HL-60 (cell line): ENCODE data around the gene BLOC1S2.

Experiments
- DNase-seq, 2 experiments: peaks; one replicate each; pipeline ENCODE4 v3.0.0-alpha.2; 2010 to 2020; ENCODE audit warnings: low read depth in 1 of 2, low spot score in 1 of 2
- H3K27ac ChIP-seq: fragments of 250-450 bp; sonication (Bioruptor Pico); replicated peaks from 2 replicates; pipeline ENCODE4 v1.5.1; 2020; ENCODE audit warnings: mild to moderate bottlenecking, moderate library complexity
- H3K27me3 ChIP-seq: fragments of 250-450 bp; sonication (Bioruptor Pico); 2 replicates; pipeline ENCODE4 v1.5.1; 2021; ENCODE audit warnings: mild to moderate bottlenecking, moderate library complexity; ENCODE audit not compliant: insufficient read depth, poor library complexity, severe bottlenecking
- H3K4me3 ChIP-seq: replicated peaks from 2 replicates; pipeline ENCODE4 v1.5.1; 2011; ENCODE audit warnings: mild to moderate bottlenecking, control low read depth, low read length; ENCODE audit not compliant: insufficient read depth
- GABPA ChIP-seq: IDR thresholded peaks from 2 replicates; pipeline ENCODE4 v1.6.1; 2012; ENCODE audit warnings: low read depth
- POLR2AphosphoS5 ChIP-seq: IDR thresholded peaks from 2 replicates; pipeline ENCODE4 v1.6.1; 2012; ENCODE audit warnings: low read depth
- REST ChIP-seq: IDR thresholded peaks from 2 replicates; pipeline ENCODE4 v1.6.1; 2012; ENCODE audit warnings: low read depth; ENCODE audit not compliant: insufficient replicate concordance
- SPI1 ChIP-seq: IDR thresholded peaks from 2 replicates; pipeline ENCODE4 v1.6.1; 2012; ENCODE audit warnings: low read depth, mild to moderate bottlenecking, borderline replicate concordance
- TF ChIP-seq, protein P1 (sequence below): IDR thresholded peaks from one replicate; pipeline ENCODE4 v1.5.1; 2011; ENCODE audit warnings: low read length, control low read depth, inconsistent platforms; ENCODE audit not compliant: insufficient read depth

The BLOC1S2 gene

DNA sequence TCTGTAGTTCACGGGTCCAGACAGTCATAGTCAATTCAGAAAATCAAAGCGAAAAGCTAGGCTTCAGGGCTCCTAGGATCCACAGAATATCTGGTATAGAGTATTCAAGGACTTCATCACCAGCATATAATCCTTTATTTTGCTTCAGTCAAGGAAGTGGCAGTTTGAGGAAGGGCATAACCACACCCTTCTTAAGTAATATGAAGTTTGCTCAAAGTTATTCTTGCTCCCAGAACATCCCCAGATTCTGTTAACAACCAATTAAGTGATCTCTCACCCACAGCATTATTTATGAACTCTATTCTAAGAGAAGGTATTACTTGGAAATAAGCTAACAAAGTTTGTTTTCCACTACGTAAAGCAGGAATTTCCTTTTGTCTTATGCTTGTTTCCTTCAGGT, 32.3 kb downstream of the BLOC1S2 start:
- TF ChIP-seq GABPA (no peak), REST (no peak), SPI1 (peak; percentile 2; the same call in 1 of the 2 replicates)
- no peak overlapping the region for H3K4me3 ChIP-seq
- H3K27ac ChIP-seq: peak overlapping the region; percentile 17; the same call in 1 of the 2 replicates
- DNase-seq: no peak
- no peaks in the 10 kb centered on the region for H3K27me3 ChIP-seq

GRCh38 chr10:100253041-100253440, 33.4 kb downstream of the BLOC1S2 start:
- no peak overlapping the region; the same call in 1 of the 2 replicates for H3K27ac ChIP-seq
- no peak for DNase-seq
- H3K4me3 ChIP-seq: no peak overlapping the region

DNA sequence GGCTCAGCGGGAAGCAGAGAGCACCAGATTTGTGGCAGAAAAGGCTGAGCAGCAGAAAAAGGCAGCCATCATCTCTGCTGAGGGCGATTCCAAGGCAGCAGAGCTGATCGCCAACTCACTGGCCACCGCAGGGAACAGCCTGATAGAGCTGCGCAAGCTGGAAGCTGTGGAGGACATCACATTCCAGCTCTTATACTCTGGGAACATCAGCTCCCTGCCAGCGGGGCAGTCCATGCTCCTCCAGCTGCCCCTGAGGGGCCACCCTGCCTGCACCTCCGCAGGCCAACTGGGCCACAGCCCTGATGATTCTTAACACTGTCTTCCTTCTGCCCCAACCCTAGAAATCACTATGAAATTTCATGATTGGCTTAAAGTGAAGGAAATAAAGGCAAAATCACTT, 37.7 kb downstream of the BLOC1S2 start:
- Histone ChIP-seq H3K27me3 (no peaks in the 10 kb centered on the region), H3K27ac (no peak overlapping the region), H3K4me3 (no peak overlapping the region)
- TF ChIP-seq REST (no peak), POLR2AphosphoS5 (no peak), SPI1 (no peak), GABPA (no peak)
- TF ChIP-seq, protein P1, sequence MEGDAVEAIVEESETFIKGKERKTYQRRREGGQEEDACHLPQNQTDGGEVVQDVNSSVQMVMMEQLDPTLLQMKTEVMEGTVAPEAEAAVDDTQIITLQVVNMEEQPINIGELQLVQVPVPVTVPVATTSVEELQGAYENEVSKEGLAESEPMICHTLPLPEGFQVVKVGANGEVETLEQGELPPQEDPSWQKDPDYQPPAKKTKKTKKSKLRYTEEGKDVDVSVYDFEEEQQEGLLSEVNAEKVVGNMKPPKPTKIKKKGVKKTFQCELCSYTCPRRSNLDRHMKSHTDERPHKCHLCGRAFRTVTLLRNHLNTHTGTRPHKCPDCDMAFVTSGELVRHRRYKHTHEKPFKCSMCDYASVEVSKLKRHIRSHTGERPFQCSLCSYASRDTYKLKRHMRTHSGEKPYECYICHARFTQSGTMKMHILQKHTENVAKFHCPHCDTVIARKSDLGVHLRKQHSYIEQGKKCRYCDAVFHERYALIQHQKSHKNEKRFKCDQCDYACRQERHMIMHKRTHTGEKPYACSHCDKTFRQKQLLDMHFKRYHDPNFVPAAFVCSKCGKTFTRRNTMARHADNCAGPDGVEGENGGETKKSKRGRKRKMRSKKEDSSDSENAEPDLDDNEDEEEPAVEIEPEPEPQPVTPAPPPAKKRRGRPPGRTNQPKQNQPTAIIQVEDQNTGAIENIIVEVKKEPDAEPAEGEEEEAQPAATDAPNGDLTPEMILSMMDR: no peak
- DNase-seq: no peak

More at GRCh38 chr10:100253041-100253440, 33.4 kb downstream of the BLOC1S2 start:
- no peaks in the 10 kb centered on the region for H3K27me3 ChIP-seq
- TF ChIP-seq, protein P1: no peak

DNA sequence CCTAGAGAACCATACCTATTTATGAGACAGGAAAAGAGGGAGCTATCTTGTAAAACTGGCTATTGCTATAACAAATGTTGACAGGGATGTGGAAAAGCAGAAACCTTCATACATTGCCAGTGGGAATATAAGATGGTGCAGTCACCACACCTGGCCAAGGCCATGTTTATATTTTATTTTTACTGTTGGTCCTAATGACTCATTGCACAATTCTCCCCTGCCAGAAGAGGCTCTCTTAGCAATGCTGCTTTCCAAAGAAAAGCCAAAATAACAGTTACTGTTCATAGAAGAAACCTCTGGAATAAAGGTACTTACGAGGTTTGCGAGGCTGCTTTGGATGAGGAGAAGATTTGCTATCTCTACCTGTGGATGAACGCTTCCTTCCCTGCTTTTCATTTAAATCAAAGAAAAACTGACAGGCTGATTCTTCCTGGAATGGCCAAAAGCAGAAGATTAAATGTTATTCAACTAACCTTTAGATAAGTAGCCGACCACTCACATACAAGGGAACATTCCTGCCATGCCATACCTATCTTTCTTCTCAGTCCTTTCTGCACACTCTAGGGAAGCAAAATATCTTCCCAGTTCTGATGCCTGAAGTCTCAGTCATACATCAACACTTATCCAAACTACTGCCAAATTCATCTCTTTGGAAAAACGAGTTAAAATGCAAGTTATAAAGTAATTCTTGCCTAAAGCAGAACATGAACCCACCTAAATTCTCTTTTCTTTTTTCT, 40.8 kb downstream of the BLOC1S2 start:
- no peak for DNase-seq
- no peak overlapping the region for H3K4me3 ChIP-seq
- TF ChIP-seq SPI1: no peak
- TF ChIP-seq, protein P1: no peak
- no peak for TF ChIP-seq GABPA
- TF ChIP-seq REST: no peak
- TF ChIP-seq POLR2AphosphoS5: no peak
- H3K27ac ChIP-seq: no peak overlapping the region
- no peaks in the 10 kb centered on the region for H3K27me3 ChIP-seq
